IMR-90 (cell line): ENCODE data around the gene HMHB1.

ENCODE experiments used
- CEBPB ChIP-seq: IDR thresholded peaks from 2 replicates; pipeline ENCODE4 v1.6.1; 2012; ENCODE audit warnings: low read depth, low read length, improper control_type of control experiment
- CTCF ChIP-seq: conservative IDR thresholded peaks from 2 replicates; pipeline ENCODE4 v1.5.1; 2012; ENCODE audit warnings: mild to moderate bottlenecking, low read depth, low read length, improper control_type of control experiment
- ELK1 ChIP-seq: fragments of 150-350 bp; IDR thresholded peaks from 2 replicates; pipeline ENCODE4 v1.6.1; 2016; ENCODE audit warnings: low read depth, mild to moderate bottlenecking, low read length, moderate library complexity, borderline replicate concordance
- FOS ChIP-seq: fragments of 150-350 bp; IDR thresholded peaks from 2 replicates; pipeline ENCODE4 v1.6.1; 2016; ENCODE audit warnings: low read depth, low read length
- MAFK ChIP-seq: IDR thresholded peaks from 2 replicates; pipeline ENCODE4 v1.6.1; 2012; ENCODE audit warnings: low read depth, low read length, improper control_type of control experiment
- MAZ ChIP-seq: IDR thresholded peaks from 2 replicates; pipeline ENCODE4 v1.6.1; 2012; ENCODE audit warnings: low read depth, mild to moderate bottlenecking, low read length, improper control_type of control experiment, moderate library complexity, borderline replicate concordance
- POLR2A ChIP-seq: IDR thresholded peaks from 2 replicates; pipeline ENCODE4 v1.6.1; 2012; ENCODE audit warnings: mild to moderate bottlenecking, low read depth, low read length
- RAD21 ChIP-seq: IDR thresholded peaks from 2 replicates; pipeline ENCODE4 v1.6.1; 2012; ENCODE audit warnings: low read length, improper control_type of control experiment
- USF2 ChIP-seq: fragments of 150-350 bp; IDR thresholded peaks from 2 replicates; pipeline ENCODE4 v1.6.1; 2017; ENCODE audit warnings: mild to moderate bottlenecking, antibody characterized with exemption, low read length, low read depth

GRCh38 chr5:143851383-143851782 lies 39.4 kb downstream of the HMHB1 start:
- TF ChIP-seq MAZ (no peak), USF2 (no peak), CTCF (no peak), RAD21 (no peak), POLR2A (no peak), ELK1 (no peak), CEBPB (no peak), MAFK (no peak), FOS (no peak)
